Measurements from ENCODE around the gene CCDC15.
"Not testable (repeated sequence)": the region's sequence is repeated elsewhere in the genome, so short reads cannot be mapped to it uniquely, and the experiment has no call there.

CCDC15 gene

DNA sequence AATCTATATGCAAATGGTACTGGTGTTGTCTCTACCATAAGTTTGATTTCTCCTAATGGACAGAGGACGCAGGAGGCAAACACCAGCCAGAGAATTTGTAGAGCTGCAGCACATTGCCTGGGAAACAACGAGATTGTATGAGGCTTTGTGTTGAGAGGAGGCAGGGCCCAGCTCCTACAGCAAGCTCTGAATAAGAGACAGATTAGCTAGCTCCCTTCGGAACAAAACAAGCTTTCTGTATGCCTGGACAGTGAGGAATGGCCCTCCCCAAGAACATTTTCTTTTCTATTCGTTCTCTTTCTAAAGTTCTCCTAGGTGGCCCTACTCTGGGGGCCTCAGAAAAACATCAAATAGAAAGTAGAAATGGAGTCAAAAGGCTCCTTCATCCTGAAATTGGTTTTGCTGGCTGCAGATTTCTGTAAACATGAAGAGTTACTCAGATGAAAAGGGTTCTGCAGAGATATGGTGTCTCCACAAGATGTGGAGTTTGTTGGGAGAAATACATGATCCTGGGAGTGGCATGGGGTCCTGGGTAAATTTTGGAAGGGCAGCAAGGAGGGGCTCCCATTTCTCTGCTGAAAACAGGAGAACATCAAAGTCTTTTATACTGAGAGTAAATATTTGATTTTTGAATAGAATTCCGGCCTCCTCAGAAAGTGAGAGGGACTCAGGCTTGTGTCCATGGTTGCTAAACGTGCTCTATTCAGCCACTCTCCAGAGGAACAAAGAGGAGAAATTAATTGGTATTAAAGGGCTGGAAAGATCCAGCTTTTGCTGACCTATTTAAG is 11.3 kb upstream of the CCDC15 start:
- no peak for DNase-seq

DNA sequence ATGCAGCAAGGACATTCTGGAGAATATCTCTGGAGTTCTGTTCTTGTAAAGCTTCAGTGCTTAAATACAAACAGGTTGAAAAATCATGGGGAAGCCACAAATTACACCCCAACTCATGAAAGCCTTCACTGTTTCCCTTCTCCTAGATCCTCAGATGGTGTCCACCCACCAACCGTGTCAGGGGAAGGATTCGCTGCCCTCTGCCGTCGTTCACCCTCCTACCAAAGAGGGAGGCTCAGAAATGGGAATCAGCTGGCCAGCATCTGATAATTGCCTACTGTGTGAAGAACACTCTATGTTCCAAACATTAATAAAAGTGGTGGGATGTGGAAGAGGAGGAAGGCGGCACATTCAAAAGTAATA is 10.8 kb upstream of the CCDC15 start:
- no peak for DNase-seq

DNA sequence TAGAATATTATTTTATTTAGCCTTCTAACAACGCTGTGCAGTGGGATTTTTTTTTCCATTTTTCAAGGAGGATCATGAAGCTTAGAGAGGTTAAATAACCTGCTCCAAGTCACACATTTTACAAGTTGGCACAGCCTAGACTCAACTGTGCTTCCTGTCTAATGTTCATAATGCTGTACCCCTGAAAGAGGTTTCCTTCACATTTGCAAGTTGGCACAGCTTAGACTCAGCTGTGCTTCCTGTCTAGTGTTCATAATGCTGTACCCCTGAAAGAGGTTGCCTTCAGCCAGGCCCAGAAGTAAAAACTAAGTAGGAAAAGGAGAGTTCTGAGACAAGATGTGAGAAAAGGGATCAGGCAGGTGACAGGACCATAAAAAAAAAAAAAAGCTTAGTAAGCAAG is 10.3 kb upstream of the CCDC15 start:
- no peak for DNase-seq

DNA sequence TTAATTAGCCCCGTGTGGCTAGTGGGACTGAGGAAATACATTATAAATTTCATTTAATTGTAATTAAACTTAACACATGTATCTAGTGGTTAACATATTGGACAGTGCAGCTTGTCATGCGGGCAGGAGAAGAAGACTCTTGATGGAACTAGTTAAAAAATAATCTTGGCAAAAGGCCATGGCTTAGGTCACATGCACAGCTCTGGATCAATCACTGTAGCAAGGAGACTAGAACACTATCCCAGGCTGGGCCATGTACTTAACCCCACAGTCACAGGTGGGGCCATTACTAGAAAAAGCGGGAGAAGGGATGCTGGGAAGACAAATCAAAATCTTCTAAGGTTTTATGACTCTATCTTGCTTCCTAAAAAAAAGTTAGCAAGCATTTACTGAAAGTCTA is 9.4 kb upstream of the CCDC15 start:
- no peak for DNase-seq

DNA sequence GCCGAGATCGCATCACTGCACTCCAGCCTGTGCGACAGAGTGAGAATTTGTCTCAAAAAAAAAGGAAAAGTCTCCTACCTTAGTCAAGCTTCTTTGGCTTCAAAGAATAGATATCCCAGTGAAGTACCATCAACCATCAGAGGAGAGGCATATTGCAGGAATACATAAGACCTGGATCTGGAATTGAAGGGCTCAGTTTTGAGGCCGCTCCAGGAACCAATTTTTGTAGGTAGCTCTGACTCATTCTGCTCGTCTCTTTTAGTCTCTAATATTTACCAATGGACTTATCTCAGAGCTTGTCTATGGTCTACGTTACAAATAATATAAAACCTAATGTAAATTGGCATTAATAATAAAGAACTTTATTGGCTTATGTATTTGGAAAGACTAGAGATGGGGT is 8.2 kb upstream of the CCDC15 start:
- no peak for DNase-seq

DNA sequence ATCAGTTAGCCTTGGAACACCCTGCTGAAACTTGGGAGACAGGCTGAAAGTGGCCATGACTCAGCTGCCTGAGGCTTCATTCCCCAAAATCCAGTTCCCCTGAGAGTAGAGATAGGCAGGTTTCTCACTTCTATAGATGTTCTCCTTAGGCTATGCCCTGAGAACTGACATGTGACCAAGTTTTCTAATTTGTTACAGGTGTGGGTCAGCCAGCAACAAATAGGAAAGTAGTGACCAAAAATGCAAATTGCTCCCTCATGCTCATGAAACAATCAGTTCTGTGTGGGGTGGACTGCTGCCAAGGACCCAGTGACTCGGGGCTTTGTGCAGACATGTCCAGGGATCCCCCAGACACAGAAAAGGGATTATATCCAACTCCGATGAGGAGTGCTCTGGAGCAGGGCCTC is 7.3 kb upstream of the CCDC15 start:
- no peak for DNase-seq

DNA sequence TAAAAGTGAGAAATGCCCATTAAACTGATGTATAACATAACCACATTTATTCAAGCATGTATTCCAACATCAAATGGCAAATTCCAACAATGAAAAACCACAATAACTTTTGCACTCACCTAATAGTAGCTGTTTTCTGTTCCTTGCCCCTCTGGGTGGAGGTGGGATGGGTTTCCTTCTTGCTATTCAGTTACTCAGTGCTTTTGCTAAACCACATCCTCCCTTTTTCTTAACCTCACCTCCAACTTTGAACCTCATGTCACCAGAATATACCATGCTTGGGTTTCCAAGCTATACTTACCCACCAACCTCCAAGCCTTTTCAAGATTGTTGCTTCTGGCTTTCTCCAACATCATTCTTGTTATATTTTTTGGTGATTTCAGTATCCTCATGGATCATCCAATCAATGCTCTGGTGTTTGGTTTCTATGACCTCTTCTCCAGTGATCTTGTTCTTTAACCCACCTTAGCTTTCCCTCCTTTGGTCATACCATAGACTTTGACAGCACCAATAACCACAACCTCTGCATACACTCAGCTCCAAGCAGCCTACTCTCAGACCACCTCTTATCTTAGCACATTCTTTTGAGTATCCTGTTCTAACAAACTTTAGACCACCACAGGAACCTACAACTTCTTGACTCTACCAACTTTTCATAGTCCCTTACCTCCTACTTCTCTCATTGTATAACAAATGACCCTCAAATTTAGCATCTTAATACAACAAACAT is 3.2 kb upstream of the CCDC15 start:
- no peak for DNase-seq

DNA sequence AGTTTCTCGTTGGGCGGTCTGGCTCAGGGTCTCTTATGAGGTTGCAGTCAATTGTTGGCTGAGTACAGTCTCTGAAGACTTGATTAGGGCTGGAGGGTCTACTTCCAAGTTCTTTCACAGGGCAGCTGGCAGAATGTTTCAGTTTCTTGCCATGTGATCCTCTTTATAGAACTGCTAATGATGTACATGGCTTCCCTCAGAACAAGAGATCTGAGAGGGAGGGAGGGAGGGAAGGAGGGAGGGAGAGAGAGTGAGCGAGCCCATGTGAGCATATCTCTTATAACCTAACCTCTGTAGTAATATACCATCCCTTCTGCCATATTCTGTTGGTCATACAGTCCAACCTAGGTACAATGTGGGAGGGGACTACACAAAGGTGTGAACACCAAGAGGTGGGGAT is 2.7 kb upstream of the CCDC15 start:
- no peak for DNase-seq

DNA sequence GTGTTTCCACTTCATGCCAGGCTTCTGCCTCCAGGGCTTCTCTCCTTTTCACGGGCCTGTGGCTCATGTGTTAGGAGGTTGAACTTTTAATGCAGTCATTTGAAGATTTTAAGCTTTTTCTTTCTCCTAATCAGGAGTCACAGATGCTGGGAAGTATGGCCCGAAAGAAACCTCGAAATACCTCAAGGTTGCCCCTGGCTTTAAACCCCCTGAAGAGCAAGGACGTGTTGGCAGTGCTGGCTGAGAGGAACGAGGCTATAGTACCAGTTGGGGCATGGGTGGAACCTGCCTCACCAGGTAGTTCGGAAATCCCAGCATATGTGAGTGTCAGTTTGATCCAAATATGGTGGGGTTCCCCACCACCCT is 571 bp downstream of the CCDC15 start:
- no peak for DNase-seq

DNA sequence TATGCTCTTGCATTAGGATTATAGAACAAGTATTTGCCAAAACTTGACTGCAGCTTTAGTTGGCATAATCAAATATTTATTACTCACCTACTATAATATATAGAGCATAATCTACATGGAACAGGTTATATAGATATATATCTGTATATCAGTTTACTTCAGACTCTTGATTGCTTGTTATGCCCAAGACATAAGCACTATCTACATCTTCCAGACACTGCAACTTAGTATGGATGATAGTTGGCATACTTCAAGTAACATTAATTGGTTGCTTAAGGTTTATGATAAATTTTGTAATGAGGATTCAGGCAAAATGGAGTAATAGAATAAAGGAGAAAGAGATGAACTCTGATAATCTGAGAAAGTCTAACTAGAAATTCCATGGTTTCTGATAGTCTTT is 1.0 kb downstream of the CCDC15 start:
- DNase-seq, result no peak

DNA sequence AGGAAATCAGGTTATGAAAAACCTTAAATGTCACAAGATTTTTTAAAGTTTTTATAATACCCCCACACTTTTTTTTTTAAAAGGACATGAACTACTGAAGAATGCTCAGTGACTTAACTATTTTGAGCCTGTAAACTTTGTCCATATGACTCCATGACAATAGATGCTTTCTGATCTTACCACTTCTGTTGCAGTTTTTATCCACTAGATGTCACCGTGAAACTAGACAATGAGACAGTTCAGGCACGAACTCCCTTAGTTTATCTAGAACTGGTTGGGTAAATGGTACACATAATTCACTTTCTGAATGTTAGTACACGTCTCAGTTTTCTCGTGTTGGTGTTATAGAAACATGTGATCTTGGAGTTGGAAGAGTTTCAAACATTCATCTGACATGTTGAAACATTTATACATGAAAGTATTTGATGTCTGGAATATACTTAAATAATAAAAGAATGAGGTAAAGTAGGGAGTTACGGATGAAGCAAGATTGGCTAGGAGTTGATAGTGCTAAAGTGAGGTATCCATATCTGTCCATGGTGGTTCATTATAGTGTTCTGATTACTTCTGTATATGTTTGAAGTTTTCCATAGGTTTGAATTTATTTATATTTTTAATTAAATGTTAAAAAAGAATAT is 8.1 kb downstream of the CCDC15 start:
- peak; percentile 83 for DNase-seq

DNA sequence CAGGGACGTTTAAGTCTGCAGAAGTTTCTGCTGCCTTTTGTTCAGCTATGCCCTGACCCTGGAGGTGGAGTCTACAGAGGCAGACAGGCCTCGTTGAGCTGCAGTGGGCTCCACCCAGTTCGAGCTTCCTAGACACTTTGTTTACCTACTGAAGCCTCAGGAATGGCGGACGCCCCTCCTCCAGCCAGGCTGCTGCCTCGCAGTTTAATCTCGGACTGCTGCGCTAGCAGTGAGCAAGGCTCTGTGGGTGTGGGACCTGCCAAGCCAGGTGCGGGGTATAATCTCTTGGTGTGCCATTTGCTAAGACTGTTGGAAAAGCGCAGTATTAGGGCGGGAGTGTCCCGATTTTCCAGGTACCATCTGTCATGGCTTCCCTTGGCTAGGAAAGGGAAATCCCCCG is 14.2 kb downstream of the CCDC15 start:
- DNase-seq, result not testable (repeated sequence)

DNA sequence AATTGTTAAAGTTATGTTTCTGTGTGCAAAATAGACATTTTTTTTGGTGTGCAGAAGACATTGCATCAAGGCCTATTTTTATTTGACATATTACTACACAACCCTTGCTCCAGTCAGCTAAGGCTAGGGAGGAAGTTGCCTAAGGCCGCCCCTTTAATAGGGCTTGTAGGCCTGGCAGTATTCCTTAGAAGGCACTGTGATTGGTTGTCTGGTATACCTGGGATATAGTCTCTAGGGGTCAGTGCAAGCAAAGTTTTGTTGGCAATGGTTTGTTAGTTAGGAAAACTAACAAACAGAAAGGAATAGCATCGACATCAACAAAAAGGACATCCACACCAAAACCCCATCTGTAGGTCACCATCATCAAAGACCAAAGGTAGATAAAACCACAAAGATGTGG is 16.9 kb downstream of the CCDC15 start:
- DNase-seq, result peak; percentile 38

DNA sequence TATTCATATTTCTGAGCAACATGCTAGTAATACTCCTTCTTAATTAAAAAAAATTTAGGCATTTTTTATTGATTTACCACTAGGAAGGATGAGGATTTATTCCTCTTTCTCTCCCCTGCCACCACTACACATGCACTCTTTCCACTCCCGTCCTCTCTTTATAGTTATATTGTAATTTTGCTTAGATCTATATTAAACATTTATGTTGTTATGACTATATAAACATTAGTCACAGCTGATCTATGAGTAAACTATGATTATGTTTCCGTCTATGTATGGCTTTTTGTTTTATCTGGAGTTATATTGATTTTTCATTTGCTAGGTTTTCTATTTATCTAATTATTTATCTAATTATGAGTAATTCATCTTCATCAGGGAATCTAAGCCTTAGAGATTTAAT is 17.8 kb downstream of the CCDC15 start:
- no peak for DNase-seq

DNA sequence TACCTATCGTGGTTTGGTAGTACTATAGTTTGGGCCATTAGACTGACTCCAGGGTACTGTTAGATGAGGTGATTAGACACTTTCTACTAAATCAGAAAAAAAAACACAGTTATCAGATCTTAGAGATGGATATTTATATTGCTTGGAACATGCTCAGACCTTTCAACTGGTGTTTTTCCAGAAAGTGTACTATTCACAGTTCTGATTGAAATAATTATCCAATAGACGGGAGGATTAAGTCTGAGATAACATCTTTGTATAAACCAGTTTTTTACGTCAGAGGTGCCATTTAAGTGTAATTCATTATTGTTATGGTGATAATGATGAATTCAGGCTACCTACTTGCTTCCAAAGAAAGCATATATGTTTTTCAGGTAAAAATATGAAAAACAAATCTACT is 22.5 kb downstream of the CCDC15 start:
- DNase-seq, result no peak

DNA sequence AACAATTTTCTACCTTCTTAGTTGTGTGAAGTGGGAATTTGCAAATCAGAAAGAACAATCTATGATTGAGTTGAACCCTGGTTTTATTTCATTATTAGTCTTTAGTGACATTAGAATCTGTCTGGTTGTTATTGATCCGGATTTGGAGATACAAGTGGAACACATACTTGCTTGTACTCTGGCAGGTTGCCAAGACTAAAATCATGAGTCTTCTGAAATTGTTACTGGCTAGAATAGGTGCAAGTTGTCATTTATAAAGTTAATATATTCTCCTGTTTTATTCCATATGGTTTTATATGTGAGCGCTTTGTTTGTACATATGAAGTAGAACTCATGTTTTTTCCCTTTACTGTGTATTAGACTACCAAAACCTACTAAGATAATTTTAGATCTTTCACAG is 23.0 kb downstream of the CCDC15 start:
- no peak for DNase-seq

DNA sequence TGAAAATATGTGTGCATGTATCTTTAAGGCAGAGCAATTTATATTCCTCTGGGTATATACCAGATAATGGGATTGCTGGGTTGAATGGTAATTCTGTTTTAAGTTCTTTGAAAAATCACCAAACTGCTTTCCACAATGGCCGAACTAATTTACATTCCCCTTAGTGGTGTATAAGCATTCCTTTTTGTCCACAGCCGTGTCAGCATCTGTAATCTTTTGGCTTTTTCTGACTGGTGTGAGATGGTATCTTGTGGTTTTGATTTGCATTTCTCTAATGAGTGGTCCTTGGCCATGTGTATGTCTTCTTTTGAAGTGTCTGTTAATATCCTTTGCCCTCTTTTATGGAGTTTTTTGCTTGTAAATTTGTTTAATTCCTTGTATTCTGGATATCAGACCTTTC is 24.3 kb downstream of the CCDC15 start:
- no peak for DNase-seq

DNA sequence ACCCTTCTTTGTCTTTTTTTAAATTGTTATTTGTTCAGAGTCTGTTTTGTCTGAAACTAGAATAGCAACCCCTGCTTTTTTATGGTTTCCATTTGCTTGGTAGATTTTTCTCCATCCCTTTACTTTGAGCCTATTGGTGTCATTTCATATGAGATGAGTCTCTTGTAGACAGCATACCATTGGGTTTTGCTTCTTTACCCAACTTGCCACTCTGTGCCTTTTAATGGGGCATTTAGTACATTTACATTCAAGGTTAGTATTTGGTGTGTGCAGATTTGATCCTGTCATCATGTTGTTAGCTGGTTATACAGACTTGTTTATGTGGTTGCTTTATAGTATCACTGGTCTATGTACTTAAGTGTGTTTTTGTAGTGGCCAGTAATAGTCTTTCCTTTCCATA is 28.0 kb downstream of the CCDC15 start:
- DNase-seq, result no peak

DNA sequence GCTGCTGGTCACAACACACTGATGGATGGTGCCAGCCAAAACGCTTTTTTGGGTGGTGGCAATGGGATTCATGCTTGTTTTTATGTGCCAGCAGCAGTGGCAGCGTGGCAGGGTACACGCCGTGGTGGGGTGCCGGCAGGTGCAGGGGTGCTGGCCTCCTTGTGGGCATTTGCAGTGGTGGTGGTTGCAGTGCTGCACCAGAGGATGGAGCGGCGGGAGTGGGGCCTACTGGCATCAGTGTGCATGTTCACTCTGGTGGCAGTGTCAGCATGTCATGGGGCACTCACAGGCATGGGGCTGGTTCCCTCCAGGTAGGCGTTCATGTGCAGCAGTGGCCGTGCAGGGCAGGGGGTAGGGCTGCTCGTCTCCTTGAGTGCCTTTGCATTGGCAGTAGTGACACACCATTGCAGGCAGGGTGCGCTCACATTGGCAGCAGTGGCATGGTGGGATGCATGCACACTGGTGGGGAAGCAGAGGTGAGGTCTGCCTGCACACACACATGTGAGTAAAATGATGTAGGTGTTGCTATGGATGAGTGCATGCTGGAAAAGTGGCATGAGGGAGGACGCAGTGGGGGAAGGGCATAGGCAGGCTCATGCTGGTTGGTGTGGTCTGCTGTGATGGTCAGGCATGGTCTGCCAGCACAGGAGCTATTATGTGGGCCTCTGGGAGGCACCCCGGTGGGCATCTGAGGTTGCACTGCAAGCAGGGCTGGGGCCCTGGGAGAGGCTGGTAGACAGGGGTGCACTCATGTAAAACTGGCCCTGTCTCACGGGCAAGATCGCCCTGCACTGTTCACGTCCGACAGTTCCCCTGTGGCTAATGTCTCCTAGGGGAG is 29.9 kb downstream of the CCDC15 start:
- no peak for DNase-seq

DNA sequence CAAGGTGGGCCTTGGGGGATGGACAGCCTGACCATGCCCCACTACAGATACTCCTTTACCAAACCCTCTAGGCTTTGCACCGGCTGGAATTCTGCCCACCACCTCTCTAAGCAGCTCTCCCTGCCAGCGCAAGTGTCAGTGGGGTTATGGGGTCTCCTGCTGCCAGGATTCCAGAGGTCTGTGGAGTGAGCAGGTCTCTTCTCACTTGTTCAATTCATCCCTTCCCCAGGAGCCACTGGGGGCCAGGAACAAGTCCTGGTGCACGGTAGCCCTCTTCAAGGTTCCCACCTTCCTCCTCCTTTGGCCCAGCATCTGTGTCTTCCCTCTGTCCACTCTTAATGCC is 30.5 kb downstream of the CCDC15 start:
- DNase-seq, result no peak

DNA sequence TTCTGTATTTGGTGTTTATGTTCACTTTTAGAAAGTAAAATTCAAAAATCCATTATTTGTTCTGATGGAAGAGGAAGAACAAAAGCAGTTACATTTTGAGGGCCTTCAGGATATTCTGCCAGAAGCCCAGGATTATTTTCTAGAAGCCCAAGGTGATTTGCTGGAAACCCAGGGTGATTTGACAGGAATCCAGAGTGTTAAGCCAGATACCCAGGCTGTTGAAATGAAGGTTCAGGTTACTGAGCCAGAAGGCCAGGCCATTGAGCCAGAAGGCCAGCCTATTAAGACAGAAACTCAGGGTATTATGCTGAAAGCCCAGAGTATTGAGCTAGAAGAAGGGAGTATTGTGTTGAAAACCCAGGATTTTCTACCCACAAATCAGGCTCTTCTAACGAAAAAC is 33.1 kb downstream of the CCDC15 start:
- no peak for DNase-seq

DNA sequence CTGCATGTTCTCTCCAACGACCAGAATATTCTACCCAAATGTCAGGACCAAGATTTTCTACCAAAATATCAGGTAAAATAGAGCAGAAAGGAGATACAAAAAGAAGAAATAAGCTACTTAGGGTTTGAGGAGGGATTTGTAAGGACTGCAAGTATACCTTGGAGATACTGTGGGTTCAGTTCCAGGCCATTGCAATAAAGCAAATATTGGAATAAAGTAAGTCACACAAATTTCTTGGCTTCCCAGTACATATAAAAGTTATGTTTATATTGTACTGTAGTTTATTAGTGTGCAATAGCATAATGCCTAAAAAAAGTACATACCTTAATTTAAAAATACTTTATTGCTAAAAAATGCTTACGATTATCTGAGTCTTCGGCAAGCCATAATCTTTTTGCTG is 34.1 kb downstream of the CCDC15 start:
- DNase-seq, result no peak

DNA sequence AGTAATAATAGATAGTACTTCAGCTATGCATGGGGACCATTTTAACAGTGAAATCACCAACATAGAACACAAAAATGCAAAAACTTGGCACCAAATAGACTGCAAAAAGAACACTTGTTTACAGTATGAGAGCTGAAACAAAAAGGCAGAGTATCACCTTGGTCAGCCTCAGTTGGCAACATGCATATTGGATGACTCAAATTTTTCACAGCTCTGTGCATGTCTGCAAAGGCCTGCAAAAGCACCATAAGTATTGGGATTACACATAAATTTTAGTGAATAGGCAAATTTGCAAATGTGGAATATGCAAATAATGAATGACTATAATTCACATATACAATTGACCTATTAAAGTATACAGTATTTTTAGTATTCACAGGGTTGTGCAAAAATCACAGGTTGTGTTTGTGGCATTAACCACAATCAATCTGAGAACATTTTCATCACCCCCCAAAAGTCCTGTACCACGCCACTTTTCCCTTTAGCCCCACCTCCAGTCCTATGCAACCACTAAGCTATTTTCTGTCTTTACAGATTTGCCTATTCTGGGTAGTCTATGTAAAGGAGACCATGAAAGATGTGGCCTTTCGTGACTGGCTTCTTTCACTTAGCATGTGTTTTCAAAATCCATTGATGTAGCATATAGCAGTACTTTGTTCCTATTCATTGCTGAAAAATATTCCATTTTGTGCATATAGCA is 47.2 kb downstream of the CCDC15 start:
- no peak for DNase-seq
